Stimulated activated CD4-positive, alpha-beta T cell treated with anti-CD3 and anti-CD28 coated beads, TNF-alpha, amount 100 ng/mL, for 4 hours (primary cell): ENCODE data around the gene NHLRC2.
"Not testable (repeated sequence)": the region's sequence is repeated elsewhere in the genome, so short reads cannot be mapped to it uniquely, and the experiment has no call there.

Source experiments
- DNase-seq, 3 experiments: peaks; one replicate each; pipeline ENCODE4 v3.0.0-alpha.2; 2020; ENCODE audit warnings: low read depth in 3 of 3

The NHLRC2 gene

GRCh38 chr10:113939212-113939860 lies 84.9 kb downstream of the NHLRC2 start:
- no peak for DNase-seq

GRCh38 chr10:113941140-113941539 lies 86.7 kb downstream of the NHLRC2 start:
- DNase-seq, result no peak

DNA sequence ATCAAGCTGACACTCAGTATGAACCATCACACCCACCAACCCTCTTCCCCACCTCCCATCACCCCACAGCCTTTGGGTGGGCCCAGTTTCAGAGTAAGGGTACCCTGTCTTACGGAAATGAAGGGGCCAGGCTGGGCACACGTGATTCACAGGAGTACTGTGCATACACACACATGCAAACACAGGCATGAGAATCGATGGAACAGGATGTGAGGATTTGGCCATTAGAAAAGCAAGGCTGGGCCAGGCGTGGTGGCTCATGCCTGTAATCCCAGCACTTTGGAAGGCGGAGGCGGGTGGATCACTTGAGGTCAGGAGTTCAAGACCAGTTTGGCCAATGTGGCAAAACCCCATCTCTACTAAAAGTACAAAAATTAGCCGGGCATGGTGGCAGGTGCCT lies 88.7 kb downstream of the NHLRC2 start:
- not testable (repeated sequence) for DNase-seq

DNA sequence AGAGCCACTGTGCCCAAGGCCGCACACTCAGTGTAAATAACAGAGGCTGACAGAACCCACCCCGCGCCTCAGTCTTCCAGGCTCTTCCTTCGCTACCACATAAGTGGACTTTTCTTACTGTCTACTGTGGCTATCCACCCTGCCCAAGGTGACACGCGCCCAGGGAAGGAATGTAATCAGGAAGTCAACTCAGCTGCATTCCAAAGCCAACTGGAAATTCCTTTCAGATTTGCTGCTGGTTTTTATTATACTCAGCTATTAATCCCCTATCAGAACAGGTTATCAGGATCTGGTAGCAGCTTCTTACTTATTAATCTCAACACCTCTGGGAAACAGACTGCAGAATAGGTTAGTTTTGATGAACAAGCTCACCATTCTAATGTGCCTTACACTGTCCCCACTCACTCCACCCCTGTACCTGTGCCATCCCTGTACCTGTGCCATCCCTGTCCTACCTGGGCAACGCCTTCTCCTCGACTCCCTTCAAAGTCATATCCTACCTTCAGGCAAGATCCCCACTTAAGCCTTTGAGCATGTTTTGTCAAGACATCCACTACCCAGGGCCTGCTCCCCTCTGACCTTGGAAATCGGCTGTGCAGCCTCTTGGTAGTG lies 90.7 kb downstream of the NHLRC2 start:
- no peak for DNase-seq

- no peak for DNase-seq
Measured at GRCh38 chr10:113945687-113946085, 91.2 kb downstream of the NHLRC2 start.

DNA sequence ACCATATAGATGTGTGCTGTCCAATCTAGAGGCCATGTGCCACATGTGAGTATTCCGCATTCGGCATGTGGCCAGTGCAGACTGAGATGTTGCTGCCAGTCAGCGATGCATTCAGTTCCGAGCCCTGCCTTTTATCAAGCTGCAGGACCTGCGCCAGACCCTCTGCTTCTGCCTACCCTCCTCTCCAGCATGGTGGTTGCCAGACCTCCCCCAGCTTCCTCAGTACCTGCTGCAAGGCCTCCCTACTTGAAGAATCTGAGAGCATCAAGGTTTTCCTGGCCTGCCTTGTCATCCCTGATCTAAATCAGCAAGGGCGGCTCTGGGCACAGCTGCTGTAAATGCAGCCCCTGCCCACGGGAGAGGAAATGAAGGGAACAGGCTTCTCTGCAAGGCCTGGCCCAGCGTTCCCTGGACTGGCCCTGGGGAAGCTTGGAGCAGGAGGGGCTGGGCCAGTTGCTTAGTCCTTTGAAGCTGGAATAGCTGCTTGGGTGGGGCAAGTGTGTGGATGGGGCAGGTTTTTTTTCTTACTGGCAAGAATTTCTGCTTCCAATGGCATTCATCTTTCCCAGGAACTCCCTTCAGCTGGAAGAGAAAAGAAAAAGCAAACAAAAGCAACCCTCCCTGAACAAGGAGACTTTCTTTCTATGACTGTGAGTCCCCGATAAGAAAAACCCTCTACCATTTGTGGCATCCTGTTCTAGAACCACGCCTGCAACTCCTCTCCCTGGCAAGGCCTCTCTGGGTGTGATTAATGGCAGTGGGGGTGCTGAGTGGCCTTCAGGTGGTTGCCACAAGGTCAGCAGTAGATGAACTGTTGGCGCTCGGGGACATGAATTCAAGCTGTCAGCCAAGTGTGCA lies 93.0 kb downstream of the NHLRC2 start:
- DNase-seq, result no peak

DNA sequence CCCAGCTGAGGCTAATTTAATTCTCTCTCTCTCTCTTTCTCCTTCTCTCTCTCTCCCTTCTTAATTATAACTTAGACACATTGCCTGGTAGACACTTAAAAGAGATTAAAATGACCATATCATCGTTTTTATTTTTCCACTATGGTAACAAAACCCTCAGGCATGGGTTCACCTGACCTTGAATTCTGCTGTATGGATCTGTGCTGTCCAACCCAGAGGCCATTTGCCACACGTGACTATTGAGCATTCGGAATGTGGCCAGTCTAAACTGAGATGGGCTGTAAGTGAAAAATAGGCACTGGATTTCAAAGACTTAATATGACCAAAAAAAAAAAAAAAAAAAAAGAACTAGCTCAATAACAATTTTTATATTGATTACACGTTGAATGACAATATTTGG lies 93.6 kb downstream of the NHLRC2 start:
- no peak for DNase-seq

DNA sequence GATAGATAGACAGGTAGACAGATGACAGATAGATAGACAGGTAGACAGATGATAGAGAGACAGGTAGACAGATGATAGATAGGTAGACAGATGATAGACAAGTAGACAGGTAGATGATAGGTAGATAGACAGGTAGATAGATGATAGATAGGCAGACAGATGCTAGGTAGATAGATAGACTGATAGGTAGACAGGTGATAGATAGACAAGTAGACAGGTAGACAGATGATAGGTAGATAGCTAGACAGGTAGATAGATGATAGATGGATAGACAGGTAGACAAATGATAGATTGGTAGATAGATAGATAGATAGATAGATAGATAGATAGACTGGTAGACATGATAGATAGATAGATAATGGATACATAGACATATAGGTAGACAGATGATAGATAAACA lies 95.8 kb downstream of the NHLRC2 start:
- DNase-seq, result no peak

DNA sequence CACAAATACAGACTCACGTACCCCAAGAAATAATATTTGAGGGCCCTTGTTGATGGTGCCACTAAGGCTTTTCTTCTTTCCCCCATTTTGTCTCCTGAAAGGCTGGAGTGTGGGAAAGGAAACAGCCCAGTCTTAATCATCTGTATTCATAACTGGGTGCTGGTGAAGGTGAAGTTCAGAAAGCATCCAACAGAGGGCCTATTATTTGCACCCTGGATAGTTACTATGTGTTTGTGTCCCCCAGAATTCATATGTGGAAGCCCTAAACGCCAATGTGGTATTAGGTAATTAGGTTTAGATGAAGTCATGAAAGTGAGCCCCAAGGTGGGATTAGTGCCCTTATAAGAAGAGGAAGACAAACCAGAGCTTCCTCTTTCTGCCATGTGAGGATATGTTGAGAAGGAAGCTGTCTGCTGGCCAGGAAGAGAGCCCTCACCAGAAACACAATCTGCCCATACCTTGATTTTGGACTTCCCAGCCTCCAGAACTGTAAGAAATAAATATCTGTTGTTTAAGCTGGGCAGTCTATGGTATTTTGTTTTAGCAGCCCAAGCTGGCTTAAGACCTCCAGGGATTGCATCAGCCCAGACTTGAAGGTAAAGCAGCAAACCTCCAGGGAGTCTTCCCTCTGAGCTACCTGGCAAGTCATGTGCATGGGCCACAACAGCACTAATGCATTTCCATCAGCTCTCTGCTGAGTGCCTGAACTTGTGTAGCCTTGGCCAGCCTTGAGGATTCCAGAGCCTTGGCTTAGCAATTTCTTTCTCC lies 99.2 kb downstream of the NHLRC2 start:
- no peak for DNase-seq

DNA sequence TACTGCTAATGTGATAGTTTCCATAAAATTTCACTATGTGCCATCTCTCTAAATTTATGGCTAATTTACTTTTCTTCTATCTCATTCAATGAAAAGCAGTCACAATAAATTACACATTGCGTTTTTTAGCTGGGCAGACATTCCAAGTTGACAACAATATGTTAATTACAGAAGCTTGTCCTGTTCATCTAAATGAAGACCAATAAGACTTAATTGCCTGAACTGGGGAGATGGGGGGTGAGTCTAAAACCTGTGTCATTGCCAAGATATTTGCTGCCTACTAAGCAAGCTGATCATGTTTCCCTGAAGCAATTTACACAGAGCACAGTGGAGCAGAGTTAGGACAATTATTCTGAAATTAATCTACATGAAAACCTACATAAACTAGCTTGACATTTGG lies 99.9 kb downstream of the NHLRC2 start:
- DNase-seq, result no peak

- no peak for DNase-seq
Measured at GRCh38 chr10:113957013-113957412, 102.6 kb downstream of the NHLRC2 start.

DNA sequence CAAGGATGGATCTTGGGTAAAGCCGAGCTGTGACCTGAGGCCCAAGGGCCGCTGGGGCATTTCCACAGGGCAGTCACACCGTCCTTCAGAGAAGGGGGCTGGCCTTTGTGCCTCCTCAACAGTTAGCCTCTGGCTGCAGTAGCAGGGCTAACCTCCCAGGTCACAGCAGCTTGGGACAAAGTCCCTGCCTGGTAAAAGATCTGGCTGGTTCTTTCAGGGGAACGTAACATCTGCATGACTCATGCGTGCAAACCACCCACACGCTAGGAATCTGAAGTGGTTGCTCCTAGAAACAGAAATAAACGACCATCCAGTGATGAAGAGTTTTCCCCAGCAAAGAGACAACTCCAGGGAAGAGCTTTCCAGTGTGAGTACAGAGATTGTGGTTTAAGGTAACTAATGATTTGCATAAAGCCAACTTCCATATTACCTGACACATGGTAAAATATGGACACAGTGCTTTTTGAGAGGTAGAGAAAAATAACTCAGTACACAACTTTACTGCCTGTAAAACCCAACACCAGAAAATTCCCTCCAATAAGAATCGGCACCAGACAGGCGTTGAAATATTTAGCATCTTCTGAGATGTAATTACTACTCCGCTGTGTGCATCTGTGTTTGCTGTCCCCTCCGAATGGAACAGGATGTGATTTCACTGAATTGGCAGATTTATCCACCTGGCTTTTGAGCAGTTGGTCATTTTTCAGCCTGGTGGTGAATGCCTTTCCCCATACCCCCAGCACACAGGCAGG lies 104.3 kb downstream of the NHLRC2 start:
- no peak for DNase-seq

- no peak for DNase-seq
Measured at GRCh38 chr10:113959383-113959760, 104.9 kb downstream of the NHLRC2 start.

DNA sequence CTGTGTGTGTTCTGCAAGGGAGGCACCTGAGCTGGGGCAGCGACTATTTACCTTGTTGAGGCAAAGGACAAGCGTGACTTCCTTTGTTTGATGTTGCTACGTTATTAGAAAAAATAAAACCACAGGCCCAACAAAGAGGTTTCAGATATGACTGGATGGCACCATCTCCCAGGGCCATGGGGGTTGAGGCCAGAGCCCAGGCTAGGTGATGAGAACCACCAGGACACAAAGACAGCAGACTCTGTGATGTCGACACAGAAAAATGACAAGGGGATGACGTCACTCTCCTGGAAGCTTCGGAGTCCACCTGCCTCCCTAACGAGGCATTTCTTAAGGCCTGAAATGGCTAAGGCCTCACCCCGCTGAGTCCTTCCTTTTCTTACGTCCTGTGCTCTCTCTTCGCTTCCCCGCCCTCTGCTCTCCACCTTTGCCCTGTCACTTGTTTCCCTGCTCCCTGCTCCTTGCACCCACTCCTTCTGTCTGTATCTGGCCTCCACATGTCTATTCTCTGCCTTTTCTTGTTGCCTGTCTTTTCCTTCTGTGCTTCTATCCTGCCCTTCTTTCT lies 106.2 kb downstream of the NHLRC2 start:
- peak in 1 of 3 experiments; percentile 2 for DNase-seq

DNA sequence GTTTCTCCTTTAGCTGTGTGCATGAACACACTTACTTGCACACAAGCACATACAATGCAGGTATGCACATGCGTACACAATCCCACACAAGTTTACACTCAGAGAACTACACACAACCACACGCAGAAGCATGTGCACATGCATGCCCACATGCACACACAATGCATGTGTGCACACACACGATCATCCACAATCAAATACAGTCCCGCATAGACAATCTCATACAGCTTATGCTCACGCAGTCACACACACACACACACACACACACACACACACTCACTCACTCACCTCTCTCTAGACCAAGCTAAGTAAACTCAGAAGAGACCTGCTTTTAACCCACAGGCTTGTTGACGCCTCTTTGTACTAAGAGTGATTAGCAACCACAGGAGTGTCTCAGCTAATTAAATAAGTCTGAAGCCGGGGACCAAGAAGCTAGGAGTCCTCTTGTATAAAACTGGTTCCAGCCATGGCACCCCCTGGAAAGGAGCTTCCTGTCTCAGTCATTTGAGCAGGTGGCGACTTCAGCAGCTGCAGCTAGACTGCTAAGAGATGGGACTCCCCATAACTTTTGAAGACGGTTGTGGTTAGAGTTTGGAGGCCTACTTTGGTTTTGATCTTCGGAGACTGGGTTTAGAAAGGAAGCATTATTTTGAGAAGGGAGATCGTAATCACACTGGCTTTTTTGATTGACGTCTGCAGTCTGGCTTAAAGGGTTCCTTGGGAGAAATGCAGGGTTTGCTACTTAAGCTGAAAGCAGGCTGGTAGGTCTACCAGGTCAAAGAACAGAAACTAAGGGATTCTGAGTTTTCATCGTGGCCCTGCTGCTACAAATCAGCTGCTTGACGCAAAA lies 106.9 kb downstream of the NHLRC2 start:
- peak in 2 of 3 experiments; percentile 16 to 31 for DNase-seq

DNA sequence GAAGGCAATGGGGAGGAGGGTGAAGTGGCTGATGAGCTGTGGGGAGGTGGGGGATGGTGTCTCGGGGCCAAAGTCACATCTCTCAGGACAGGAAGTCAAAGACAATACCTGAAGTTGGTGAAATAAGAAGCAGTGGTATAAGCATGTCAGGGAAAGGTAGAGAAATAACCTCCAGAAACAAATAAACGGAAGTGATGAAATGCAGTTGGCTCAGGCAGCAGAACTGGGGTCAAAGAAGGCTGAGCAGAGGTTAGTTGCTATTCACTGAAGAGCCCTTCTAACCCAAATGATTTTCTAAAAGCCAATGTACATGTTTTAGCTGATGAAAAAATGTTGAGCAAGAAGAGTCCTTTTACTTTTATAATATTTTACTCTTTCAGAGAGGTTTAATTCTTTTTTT lies 110.6 kb downstream of the NHLRC2 start:
- DNase-seq, result no peak

DNA sequence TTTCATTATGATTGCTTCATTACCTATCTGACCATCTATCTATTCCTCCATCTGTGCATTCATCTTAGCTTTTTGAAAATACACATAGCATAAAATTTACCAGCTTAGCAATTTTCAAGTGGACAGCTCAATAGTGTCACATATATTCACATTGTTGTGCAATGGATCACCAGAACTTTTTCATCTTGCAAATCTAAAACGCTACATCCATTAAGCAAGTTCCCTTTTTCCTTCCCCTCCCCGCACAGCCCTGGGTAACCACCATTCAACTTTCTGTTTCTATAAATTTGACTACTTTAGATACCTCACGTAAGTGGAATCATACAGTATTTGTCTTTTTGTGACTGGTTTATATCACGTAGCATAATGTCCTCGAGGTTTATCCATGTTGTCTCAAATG lies 111.2 kb downstream of the NHLRC2 start:
- DNase-seq, result no peak
